AG04449 (cell line): ENCODE results near the gene TOPAZ1.

Source experiments
- CTCF ChIA-PET: fragments of 350-600 bp; formaldehyde crosslinking; extraction: SDS; loops from one replicate; lab custom pipeline; 2021; ENCODE audit warnings: antibody characterized with exemption; lab: Yijun Ruan, JAX
- POLR2A ChIA-PET: fragments of 400-600, 350-600 bp; formaldehyde crosslinking; extraction: SDS; loops from one replicate; lab custom pipeline; 2020; ENCODE audit warnings: antibody characterized with exemption, inconsistent platforms; lab: Yijun Ruan, JAX
- DNase-seq: peaks from one replicate; pipeline ENCODE4 v3.0.0-alpha.2; 2010; ENCODE audit warnings: low read depth, low spot score
- H3K4me3 ChIP-seq: 2 replicates; pipeline ENCODE4 v1.5.1; 2011; ENCODE audit warnings: low read depth, mild to moderate bottlenecking, control low read depth, low read length
- TF ChIP-seq, protein P1 (sequence below): IDR thresholded peaks from one replicate; pipeline ENCODE4 v1.5.1; 2011; ENCODE audit warnings: mild to moderate bottlenecking, moderate library complexity, low read length, control low read depth, inconsistent platforms; ENCODE audit not compliant: insufficient read depth; ENCODE audit errors: missing control alignments

Gene TOPAZ1

DNA sequence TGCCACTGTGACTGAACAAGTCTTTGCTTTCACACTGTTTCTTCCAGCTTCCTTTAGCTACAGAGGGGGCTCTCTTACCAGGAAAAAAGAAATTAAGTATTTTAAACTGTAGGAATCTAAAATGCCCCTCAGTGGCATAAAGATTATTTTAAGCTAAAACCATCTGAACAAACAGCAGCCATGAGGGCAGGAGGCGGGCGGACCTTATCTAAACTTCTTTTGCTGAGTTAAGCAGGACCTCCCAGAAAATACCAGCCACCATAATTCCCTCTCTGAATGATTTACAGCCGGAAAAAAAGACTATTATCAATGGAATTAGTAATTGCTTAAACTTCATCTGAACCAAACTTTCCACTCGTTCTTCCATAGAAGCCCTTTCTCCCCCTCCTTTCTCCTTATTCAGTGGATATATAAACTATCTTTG lies 5.2 kb upstream of the TOPAZ1 start:
- POLR2A ChIA-PET, result no interaction called here
- CTCF ChIA-PET, result interaction anchor here (0.9 to 2.5 kb wide), 9 partner anchors 11 to 692 kb away, joined by 3 to 11 read pairs (median 5); no protein-coding TSS in a partner anchor
- DNase-seq, result no peak
- TF ChIP-seq, protein P1, sequence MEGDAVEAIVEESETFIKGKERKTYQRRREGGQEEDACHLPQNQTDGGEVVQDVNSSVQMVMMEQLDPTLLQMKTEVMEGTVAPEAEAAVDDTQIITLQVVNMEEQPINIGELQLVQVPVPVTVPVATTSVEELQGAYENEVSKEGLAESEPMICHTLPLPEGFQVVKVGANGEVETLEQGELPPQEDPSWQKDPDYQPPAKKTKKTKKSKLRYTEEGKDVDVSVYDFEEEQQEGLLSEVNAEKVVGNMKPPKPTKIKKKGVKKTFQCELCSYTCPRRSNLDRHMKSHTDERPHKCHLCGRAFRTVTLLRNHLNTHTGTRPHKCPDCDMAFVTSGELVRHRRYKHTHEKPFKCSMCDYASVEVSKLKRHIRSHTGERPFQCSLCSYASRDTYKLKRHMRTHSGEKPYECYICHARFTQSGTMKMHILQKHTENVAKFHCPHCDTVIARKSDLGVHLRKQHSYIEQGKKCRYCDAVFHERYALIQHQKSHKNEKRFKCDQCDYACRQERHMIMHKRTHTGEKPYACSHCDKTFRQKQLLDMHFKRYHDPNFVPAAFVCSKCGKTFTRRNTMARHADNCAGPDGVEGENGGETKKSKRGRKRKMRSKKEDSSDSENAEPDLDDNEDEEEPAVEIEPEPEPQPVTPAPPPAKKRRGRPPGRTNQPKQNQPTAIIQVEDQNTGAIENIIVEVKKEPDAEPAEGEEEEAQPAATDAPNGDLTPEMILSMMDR, result no peak
- no peak overlapping the region for H3K4me3 ChIP-seq

DNA sequence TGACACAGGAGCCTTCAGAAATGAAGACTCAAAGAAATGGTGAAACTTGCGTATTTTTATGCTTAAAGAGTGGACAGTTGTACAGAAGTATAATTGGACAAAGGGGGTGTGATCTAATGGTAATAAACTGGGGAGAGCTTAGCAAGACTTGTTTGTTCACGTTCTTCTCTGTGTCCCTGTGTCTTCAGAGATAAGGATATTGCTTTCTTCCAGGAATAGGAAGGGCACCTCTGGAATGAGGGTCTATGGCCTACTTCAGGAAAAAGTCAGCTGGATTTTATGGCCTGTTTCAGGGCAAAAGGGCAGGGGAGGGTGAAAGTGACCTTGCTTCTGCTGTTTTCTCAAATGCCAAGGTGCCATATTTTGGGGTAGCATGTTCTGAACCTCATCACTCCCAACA lies 4.5 kb upstream of the TOPAZ1 start:
- ChIA-PET CTCF (interaction anchor here (0.6 to 2.5 kb wide), 11 partner anchors 11 to 693 kb away, joined by 3 to 11 read pairs (median 4); no protein-coding TSS in a partner anchor), POLR2A (no interaction called here)
- TF ChIP-seq, protein P1, result no peak
- no peak for DNase-seq
- no peak overlapping the region for H3K4me3 ChIP-seq

DNA sequence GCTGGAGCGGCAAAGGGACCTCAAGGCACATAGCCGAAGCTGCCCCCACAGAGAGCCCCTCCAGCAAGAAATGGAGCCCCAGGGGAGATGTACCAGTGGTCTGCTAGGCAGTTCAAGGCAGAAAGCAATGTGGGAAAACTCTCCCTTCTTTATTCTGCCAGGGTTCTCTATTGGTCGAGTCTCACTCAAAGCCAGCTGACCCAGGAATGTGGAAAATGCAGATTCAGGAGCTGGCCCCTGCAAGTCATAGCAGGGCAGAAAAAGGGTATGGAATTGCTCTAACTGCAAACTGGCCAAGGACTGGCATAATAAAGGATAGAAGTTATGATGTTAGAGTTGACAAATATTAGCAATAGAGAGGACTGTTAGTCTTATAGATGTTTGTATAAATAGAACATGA lies 4.0 kb upstream of the TOPAZ1 start:
- DNase-seq, result no peak
- POLR2A ChIA-PET, result no interaction called here
- no peak overlapping the region for H3K4me3 ChIP-seq
- TF ChIP-seq, protein P1, result no peak
- CTCF ChIA-PET, result interaction anchor here (0.6 to 2.5 kb wide), 6 partner anchors 11 to 471 kb away, joined by 3 to 11 read pairs (median 4); no protein-coding TSS in a partner anchor

DNA sequence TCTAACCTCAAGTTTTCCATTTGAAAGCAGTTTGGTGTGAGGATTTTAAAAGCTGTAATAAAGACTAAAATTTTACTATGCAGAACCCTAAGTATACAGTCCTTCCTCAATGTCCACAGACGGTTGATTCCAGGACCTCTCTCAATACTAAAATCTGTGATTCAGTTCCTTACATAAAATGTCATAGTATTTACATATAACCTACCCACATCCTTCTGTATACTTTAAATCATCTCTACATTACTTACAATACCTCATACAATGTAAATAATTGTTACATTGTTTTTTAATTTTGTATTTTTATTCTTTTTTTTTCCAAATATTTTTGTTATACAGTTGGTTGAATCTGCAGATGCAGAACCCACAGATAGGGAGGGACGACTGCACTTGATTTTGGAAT lies 2.8 kb upstream of the TOPAZ1 start:
- TF ChIP-seq, protein P1, result no peak
- H3K4me3 ChIP-seq, result no peak overlapping the region
- DNase-seq, result no peak
- ChIA-PET CTCF (interaction anchor here (1.4 kb wide), 1 partner anchor 9 kb away, joined by 4 read pairs; no protein-coding TSS in a partner anchor), POLR2A (no interaction called here)

DNA sequence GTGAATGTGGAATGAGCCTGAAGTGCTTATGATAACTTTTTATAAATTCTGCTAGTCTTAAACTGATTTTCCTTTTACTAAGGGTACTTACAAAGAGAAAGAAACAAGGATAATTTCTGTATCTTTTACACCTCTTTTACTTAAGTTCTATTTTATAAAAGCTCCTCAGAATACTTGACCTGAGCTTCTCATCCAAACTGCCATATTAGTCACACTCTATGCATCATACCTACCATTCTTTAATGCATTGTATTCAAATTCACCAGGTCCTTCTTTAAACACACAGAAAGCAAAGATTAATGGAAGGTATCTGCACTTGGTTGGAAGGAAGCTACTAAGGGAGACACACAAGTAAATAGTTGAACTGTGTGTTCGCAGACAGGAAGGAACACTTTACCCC lies 1.6 kb upstream of the TOPAZ1 start:
- no peak overlapping the region for H3K4me3 ChIP-seq
- CTCF ChIA-PET, result no interaction called here
- TF ChIP-seq, protein P1, result no peak
- POLR2A ChIA-PET, result no interaction called here
- DNase-seq, result no peak

DNA sequence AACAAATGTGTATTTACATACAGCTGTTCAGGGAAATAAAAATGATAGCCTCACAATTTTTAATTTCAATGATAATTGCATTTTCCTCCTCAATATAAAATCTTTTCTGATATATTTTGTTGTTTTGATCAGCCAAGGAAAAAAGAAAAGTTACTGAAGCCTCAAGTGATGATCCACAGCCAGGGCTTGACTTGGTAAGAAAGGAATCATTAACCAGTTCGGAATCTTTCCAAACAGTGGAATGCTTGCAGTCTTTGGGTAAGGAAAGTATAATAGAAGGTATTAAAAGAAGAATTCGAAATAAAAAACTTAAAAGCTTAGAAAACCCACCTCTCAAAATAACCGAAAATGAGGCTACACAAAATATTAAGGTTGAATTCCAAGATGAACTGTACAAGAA lies 1.0 kb downstream of the TOPAZ1 start:
- no peak for DNase-seq
- POLR2A ChIA-PET, result no interaction called here
- TF ChIP-seq, protein P1, result no peak
- CTCF ChIA-PET, result no interaction called here
- H3K4me3 ChIP-seq, result no peak overlapping the region
